ENCODE results near the gene ATRIP.
A peak's percentile ranks its signal among the peaks of the same experiment; 100 is the strongest.

ATRIP gene

GRCh38 chr3:48445277-48445882, 1.2 kb upstream of the ATRIP start:
- TF ChIP-seq MYC (IDR thresholded peaks at IDR 0.05; ENCODE audit: low read depth, low read length) (no peak), MAX (IDR thresholded peaks at IDR 0.05; ENCODE audit: low read depth, low read length) (no peak), CTCF (IDR thresholded peaks at IDR 0.05; ENCODE audit: low read depth, low read length) (no peak), POLR2A (IDR thresholded peaks at IDR 0.05; ENCODE audit: extremely low read depth, insufficient read length) (no peak)
- peak overlapping the region; percentile 91 for H3K4me3 ChIP-seq (ENCODE audit: low read depth, low read length)
- no peak for DNase-seq (ENCODE audit: low read depth)

- no peak for TF ChIP-seq CTCF (IDR thresholded peaks at IDR 0.05; ENCODE audit: low read depth, low read length)
- no peak for TF ChIP-seq POLR2A (IDR thresholded peaks at IDR 0.05; ENCODE audit: extremely low read depth, insufficient read length)
- TF ChIP-seq MYC (IDR thresholded peaks at IDR 0.05; ENCODE audit: low read depth, low read length), result no peak
- no peak for TF ChIP-seq MAX (IDR thresholded peaks at IDR 0.05; ENCODE audit: low read depth, low read length)
- DNase-seq (ENCODE audit: low read depth), result no peak
- peak overlapping the region; percentile 91 for H3K4me3 ChIP-seq (ENCODE audit: low read depth, low read length)
Measured at GRCh38 chr3:48446043-48446424, 503 bp upstream of the ATRIP start.

GRCh38 chr3:48451270-48451669, 4.7 kb downstream of the ATRIP start:
- DNase-seq (ENCODE audit: low read depth), result no peak
- no peak overlapping the region for H3K4me3 ChIP-seq (ENCODE audit: low read depth, low read length)
- TF ChIP-seq MAX (IDR thresholded peaks at IDR 0.05; ENCODE audit: low read depth, low read length) (no peak), POLR2A (IDR thresholded peaks at IDR 0.05; ENCODE audit: extremely low read depth, insufficient read length) (no peak), MYC (IDR thresholded peaks at IDR 0.05; ENCODE audit: low read depth, low read length) (no peak), CTCF (IDR thresholded peaks at IDR 0.05; ENCODE audit: low read depth, low read length) (no peak)

- TF ChIP-seq MYC (IDR thresholded peaks at IDR 0.05; ENCODE audit: low read depth, low read length) (no peak), MAX (IDR thresholded peaks at IDR 0.05; ENCODE audit: low read depth, low read length) (no peak), POLR2A (IDR thresholded peaks at IDR 0.05; ENCODE audit: extremely low read depth, insufficient read length) (no peak), CTCF (IDR thresholded peaks at IDR 0.05; ENCODE audit: low read depth, low read length) (no peak)
Measured at GRCh38 chr3:48456456-48456855, 9.9 kb downstream of the ATRIP start.

GRCh38 chr3:48459331-48459730, 12.8 kb downstream of the ATRIP start:
- DNase-seq (ENCODE audit: low read depth), result no peak
- TF ChIP-seq MAX (IDR thresholded peaks at IDR 0.05; ENCODE audit: low read depth, low read length), result no peak
- TF ChIP-seq POLR2A (IDR thresholded peaks at IDR 0.05; ENCODE audit: extremely low read depth, insufficient read length), result no peak

More at GRCh38 chr3:48456456-48456855, 9.9 kb downstream of the ATRIP start:
- DNase-seq (ENCODE audit: low read depth), result no peak
- H3K4me3 ChIP-seq (ENCODE audit: low read depth, low read length), result no peak overlapping the region

GRCh38 chr3:48459773-48460516, 13.4 kb downstream of the ATRIP start:
- TF ChIP-seq MAX (IDR thresholded peaks at IDR 0.05; ENCODE audit: low read depth, low read length), result no peak
- TF ChIP-seq POLR2A (IDR thresholded peaks at IDR 0.05; ENCODE audit: extremely low read depth, insufficient read length), result no peak
- no peak for TF ChIP-seq CTCF (IDR thresholded peaks at IDR 0.05; ENCODE audit: low read depth, low read length)
- TF ChIP-seq MYC (IDR thresholded peaks at IDR 0.05; ENCODE audit: low read depth, low read length), result no peak
- DNase-seq (ENCODE audit: low read depth), result no peak
- H3K4me3 ChIP-seq (ENCODE audit: low read depth, low read length), result no peak overlapping the region

More at GRCh38 chr3:48459331-48459730, 12.8 kb downstream of the ATRIP start:
- H3K4me3 ChIP-seq (ENCODE audit: low read depth, low read length), result no peak overlapping the region

Data from NB4 (cell line).